Ecto neural progenitor cell (in vitro differentiated cells): ENCODE measurements around the gene PDGFC.

Source experiments
- DNase-seq: peaks from one replicate; pipeline ENCODE4 v3.0.0-alpha.2; 2018; ENCODE audit warnings: low spot score

The PDGFC gene

DNA sequence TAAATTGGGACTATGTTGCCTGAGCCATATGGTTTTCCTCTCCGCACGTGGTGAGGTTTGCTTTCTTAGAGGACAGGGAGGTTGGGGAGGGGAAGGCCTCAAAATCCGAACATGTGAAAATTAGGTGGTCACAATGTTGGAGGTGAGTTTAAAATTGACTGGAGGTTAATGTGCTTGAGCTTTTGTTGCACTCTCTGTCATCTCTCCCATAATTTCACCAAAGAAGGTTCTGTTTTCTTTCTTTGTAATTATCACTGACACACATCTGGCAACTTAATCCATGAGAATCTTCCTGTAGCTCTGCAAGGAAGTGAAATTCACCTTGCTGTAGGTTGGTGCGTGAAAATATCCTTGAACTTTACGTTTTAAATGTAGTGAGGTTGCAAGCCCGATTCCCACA is 225.5 kb downstream of the PDGFC start:
- DNase-seq = no peak

DNA sequence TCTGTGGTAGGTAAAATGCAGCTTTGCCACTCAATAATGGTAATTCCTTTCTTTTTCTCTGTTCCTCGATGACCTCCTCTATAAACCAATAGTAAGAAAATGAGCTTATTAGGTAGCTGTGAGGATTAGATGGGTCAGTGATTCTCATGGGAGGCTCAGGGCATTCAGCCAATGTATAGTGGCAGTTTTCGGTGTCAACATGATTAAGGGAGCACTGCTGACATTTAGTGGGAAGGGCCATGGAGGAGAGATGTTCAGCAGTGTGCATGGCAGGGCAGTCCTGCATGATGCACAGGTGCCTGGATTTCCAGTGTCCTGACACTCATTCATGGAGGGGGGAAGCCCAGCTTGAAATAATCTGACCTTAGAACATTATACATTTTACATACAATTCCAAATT is 232.8 kb downstream of the PDGFC start:
- no peak for DNase-seq

DNA sequence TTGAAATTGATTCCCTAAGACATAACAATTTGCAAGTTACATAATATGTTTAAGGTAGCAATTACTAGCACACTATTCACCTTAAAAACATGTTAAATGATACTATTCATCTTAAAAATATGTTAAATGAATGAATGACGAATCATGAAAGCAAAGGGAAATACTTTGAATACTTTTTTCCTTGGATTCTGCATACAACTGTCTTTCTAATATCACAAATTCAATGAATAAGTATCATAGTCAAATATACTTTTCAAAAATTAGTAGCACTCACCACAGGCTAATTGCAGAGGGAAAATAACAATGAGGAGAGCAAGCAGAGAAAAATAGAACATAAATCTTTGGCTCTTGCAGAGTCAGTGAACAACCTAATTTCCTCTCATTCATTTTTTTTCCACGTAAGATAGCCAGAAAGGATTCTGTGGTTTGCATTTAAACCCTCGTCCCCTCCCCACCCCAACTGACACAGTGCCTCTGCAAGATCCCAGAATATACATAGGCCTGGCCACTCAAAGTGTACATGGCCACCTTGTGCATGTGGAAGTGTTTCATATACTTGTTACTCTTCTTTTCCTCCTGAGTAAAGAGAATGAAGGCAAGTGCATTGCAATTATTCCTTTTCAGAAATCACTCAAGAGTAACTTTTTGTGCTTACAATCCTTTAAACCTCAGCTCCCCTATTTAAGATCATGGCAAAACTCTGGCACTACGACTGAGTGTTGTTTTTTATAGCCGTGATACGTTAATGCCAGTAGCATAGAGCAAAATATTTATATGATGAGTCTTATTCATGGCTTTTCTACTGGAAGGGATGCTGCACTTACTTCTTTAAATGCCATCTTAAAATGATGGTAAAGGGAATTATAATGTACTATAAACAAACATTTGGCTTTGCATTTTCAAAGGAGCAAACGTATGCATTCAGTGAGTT is 236.4 kb downstream of the PDGFC start:
- DNase-seq = no peak

DNA sequence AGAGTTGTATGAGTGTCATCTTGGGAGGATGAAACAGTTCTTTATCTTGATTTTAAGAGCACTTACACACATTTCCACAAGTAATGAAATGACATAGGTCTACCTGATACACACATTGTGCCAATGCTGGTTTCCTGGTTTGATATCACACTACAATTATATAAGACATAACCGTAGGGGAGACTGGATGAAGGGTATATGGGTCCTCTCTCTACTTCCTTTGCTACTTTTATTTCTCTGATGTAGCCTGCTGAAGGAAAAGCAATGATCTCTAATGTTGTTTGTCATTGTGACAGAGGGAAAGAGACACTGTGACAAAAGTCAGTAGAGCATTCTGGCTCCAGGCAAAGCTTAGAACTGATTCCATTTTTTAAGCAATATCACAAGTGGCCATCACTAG is 238.0 kb downstream of the PDGFC start:
- DNase-seq = no peak

DNA sequence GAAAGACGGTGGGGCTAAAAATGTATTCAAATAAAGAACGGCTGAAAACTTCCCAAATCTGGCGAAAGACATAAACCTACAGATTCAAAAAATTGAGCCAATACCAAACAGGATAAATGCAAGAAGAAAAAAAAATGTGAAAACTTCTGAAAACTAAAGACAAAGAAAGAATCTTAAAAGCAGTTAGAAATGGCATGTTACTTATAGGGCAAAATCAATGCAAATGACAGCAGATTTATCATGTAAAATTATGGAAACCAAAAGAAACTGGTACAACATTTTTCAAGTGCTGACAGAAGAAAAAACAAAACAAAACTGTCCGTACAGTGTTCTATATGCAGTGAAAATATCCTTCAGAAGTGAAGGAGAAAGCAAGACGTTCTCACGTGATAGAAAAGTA is 239.0 kb downstream of the PDGFC start:
- no peak for DNase-seq

DNA sequence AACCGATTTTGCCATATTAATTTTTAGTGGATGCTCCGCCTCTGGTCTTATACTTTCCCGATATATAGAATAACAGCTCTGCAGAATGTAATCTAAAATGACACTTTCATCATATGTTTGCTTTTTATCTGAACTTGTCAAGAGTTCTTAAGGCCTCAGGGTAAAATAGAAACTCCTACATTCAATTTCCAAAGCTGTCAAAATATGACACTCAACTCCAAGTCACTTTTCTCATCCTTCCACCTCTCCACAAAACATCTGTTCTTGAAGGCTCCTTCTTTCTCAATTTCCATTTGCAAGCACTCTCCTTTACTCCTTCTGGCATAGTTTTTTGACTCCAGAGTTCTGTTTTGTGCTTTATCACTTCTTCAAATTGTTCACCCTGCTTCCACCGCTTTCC is 242.2 kb downstream of the PDGFC start:
- DNase-seq = no peak

DNA sequence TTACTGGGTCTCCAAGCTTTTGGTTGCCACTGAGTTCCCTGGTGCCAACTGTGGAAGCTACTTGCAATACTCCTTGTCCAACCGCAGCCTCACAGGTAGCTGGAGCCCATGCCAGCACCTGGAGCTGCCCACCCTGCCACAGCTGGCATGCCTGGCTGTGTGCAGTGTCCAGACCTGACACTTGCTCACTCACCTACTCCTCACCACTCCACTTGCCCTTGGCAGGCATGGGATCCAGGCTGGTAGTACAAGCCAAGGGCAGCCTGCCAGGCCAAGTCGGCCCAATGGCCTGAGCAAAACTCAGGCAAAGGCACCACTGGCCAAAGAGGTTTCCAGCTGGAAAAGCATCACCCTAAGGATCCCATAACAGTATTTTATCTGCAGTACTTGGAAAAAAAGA is 246.3 kb downstream of the PDGFC start:
- DNase-seq = no peak

DNA sequence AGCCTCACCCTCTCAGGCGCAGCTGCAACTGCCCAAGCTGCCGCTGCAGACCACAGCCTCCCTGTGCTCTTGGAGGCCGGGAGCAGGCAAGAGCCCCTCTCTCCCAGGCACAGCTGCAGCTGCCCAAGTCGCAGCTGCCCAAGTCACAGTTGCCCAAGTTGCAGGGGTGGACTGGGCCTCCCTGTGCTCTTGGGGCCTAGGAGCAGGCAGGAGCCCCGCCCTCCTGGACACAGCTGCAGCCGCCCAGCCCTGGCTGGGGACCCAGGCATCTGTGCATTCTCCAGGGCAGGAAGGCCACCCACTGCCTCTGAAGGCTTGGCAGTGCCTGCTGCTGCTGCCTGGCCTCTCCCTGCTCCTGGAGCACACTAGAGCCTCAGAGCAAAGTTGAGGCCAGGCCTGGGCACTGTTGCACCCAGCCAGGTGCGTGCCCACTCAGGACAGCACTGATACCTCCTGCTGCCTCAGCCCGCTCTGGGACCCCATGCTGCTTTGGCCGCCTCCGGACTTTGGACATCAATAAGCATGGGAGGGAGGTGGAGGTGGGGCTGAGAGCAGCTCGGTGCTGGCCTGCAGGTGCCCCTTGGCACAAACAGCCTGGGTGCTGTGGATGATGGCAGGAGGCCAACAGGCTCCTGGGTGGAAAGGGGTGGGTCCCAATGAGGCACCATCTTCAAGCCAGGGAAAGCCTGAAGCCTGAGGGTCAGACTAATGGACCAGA is 247.5 kb downstream of the PDGFC start:
- DNase-seq = no peak

DNA sequence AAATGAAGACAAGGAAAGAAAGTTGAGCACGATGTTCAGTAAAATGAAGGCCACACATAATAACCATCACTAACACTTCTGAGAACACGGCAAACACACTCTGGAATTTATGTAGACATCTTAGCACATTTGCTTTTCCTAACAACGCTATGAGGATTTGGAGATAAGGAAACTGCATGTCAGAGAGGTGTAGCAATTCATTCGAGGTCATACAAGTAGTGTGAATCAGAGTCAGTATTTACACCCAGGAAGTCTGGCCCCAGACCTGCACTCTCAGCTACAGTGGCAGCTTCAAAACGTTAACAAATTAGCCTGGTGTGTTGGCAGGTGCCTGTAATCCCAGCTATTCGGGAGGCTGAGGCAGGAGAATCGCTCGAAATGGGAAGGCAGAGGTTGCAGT is 253.4 kb downstream of the PDGFC start:
- no peak for DNase-seq

DNA sequence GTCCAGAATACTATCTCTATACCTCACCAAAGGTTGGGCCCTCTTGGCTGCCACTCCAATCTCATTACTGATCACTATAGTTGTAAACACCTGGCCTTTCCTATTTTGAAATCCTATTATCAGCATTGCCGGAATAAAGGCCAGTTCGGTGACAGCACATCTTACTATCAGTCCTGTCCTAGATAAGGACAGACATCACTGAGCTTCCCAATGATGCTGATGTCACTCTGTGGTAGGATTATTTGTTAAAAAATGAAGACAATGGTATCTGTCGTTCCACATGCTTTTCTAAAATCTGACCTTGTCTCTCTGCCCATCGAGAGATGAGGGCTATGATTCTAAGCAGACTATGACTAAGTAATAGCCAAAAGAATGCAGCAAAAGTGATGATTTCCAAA is 260.4 kb downstream of the PDGFC start:
- DNase-seq = no peak
